ENCODE measurements around the gene KLF14. TPM values are rescaled to one million over a fixed set of nuclear protein-coding genes. Genes with fewer than 3 reads are reported as not detected.
"Not testable (repeated sequence)": the region's sequence is repeated elsewhere in the genome, so short reads cannot be mapped to it uniquely, and the experiment has no call there.

KLF14 gene
- total RNA-seq, 1 donor from 2014 or later: 2.9 TPM

GRCh38 chr7:130719541-130719940 is 14.5 kb downstream of the KLF14 start:
- DNase-seq (ENCODE audit: low spot score): no peak

GRCh38 chr7:130712416-130712815 is 21.6 kb downstream of the KLF14 start:
- DNase-seq (ENCODE audit: low spot score): no peak

- no peak for DNase-seq (ENCODE audit: low spot score)
Observed at GRCh38 chr7:130708766-130709165, 25.2 kb downstream of the KLF14 start.

GRCh38 chr7:130708001-130708400 is 26.0 kb downstream of the KLF14 start:
- no peak for DNase-seq (ENCODE audit: low spot score)

GRCh38 chr7:130703851-130704250 is 30.2 kb downstream of the KLF14 start:
- no peak for DNase-seq (ENCODE audit: low spot score)

- DNase-seq (ENCODE audit: low spot score): no peak
Observed at GRCh38 chr7:130701650-130702049, 32.4 kb downstream of the KLF14 start.

DNA sequence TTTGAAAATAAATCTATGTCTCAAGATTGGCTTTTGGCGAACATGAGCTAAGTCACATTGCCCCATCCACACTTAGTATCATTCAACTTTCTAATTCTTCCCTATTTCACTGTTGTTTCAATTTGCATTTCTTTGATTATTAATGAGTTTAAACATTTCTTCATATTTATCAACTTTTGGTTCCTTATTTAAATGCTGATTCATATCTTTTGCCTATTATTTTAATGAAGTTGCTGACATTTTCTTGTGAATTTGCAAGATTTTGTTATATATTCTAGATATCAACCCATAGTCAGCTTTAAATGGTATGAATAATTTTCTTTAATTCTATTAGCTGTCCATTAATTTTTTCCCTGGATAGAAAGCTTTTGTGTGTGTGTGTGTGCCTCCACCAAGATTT is 33.2 kb downstream of the KLF14 start:
- DNase-seq (ENCODE audit: low spot score): no peak

DNA sequence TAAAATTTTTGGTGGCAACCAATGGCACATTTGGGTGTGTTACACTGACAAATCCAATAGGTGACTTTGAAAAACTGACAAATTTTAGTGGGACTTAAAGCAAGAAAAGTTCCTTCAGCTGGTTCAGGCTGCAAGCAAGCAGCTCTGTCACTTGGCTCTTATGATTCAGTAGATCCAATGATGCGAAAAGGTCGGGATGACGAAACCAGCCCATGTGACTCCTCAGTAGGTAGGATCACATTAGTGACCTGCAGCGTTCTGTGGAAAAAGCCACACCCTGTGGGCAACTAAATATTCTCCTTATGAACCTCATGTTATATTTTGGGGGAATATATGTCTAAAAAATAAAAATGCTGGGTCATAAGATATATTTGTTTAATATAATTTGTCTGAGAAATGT is 34.3 kb downstream of the KLF14 start:
- no peak for DNase-seq (ENCODE audit: low spot score)

- no peak for DNase-seq (ENCODE audit: low spot score)
Observed at GRCh38 chr7:130697820-130698219, 36.2 kb downstream of the KLF14 start.

- no peak for DNase-seq (ENCODE audit: low spot score)
Observed at GRCh38 chr7:130695840-130696239, 38.2 kb downstream of the KLF14 start.

DNA sequence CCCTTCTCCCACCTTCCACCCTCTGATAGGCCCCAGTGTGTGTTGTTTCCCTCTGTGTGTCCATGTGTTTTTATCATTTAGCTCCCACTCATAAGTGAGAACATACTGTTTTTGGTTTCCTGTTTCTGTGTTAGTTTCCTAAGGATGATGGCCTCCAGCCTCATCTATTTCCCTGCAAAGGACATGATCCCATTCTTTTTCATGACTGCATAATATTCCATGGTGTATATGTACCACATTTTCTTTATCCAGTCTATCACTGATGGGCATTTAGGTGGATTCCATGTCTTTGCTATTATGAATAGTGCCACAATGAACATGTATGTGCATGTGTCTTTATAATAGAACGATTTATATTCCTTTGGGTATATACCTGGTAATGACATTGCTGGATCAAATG is 41.6 kb downstream of the KLF14 start:
- not testable (repeated sequence) for DNase-seq (ENCODE audit: low spot score)

- DNase-seq (ENCODE audit: low spot score): no peak
Observed at GRCh38 chr7:130689683-130690082, 44.3 kb downstream of the KLF14 start.

- DNase-seq (ENCODE audit: low spot score): no peak
Observed at GRCh38 chr7:130683026-130683425, 51.0 kb downstream of the KLF14 start.

Other genes with a start within 250 kb of the KLF14 start
- gene MEST, start 242.1 kb downstream of the KLF14 start, total RNA-seq: 963 TPM
- 25.9 TPM for gene COPG2, start 65.5 kb downstream of the KLF14 start, total RNA-seq
- gene TSGA13, start 47.7 kb downstream of the KLF14 start, total RNA-seq: not detected